ENCODE data around the gene NARS2. TPM values are rescaled to one million over a fixed set of nuclear protein-coding genes. Genes with fewer than 3 reads are reported as not detected.

NARS2 gene
- total RNA-seq, 1 donor, result 37.1 TPM

DNA sequence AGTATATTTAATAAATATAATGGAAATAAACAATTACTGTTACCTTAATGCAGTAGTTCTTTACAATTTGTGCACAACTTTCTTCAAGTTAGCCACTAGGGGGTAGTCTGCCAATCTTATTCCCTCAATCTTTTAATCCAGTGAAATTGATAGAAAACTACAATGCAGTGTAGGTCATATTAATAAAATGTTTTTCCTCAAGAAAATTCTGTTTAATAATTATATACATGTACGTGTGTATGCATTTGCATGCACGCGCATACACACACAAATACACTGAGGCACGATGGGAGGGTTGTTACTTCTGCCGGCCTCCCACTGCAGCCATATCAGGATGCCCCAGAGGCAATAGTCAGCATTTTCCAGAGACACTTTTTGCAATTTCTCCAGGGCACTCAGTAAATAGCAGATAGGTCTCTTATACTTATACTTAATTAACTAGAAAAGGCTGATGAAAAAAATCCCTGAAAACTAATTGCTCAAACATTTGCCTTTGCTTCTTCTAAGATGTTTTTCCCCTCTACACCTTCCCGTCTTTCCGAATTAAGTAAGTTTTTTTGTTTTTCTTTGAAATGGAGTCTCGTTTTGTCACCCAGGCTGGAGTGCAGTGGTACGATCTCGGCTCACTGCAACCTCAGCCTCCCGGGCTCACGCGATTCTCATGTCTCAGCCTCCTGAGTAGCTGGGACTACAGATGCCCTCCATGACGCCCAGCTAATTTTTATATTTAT, 160.2 kb downstream of the NARS2 start:
- TF ChIP-seq CTCF (IDR thresholded peaks at IDR 0.05; ENCODE audit: insufficient read depth, low read depth, low read length), result peak; percentile 58
- no peak overlapping the region for H3K4me3 ChIP-seq (ENCODE audit: low read depth, low read length)
- peak; percentile 33 for DNase-seq (ENCODE audit: low read depth)

DNA sequence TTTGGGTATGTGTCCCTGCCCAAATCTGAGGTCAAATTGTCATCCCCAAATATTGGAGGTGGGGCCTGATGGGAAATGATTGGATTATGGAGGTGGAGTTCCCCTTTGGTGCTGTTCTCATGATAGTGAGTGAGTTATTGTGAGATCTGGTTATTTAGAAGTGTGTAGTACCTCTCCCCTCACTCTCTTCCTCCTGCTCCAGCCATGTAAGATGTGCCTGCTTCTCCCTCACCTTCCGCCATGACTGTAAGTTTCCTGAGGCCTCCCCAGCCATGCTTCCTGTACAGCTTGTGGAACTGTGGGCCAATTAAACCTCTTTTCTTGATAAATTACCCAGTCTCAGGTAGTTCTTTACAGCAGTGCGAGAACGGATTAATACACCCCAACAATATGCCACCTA, 166.0 kb downstream of the NARS2 start:
- DNase-seq (ENCODE audit: low read depth), result no peak
- TF ChIP-seq CTCF (IDR thresholded peaks at IDR 0.05; ENCODE audit: insufficient read depth, low read depth, low read length), result no peak

GRCh38 chr11:78406568-78407196, 168.0 kb downstream of the NARS2 start:
- H3K4me3 ChIP-seq (ENCODE audit: low read depth, low read length), result no peak overlapping the region
- DNase-seq (ENCODE audit: low read depth), result no peak
- no peak for TF ChIP-seq CTCF (IDR thresholded peaks at IDR 0.05; ENCODE audit: insufficient read depth, low read depth, low read length)

More for the DNA sequence above, 166.0 kb downstream of the NARS2 start:
- no peak overlapping the region for H3K4me3 ChIP-seq (ENCODE audit: low read depth, low read length)

- no peak for DNase-seq (ENCODE audit: low read depth)
- TF ChIP-seq CTCF (IDR thresholded peaks at IDR 0.05; ENCODE audit: insufficient read depth, low read depth, low read length), result no peak
- no peak overlapping the region for H3K4me3 ChIP-seq (ENCODE audit: low read depth, low read length)
These were observed 168.9 kb downstream of the NARS2 start for GRCh38 chr11:78405805-78406204.

GRCh38 chr11:78403781-78404180, 170.9 kb downstream of the NARS2 start:
- no peak overlapping the region for H3K4me3 ChIP-seq (ENCODE audit: low read depth, low read length)
- no peak for TF ChIP-seq CTCF (IDR thresholded peaks at IDR 0.05; ENCODE audit: insufficient read depth, low read depth, low read length)
- no peak for DNase-seq (ENCODE audit: low read depth)

DNA sequence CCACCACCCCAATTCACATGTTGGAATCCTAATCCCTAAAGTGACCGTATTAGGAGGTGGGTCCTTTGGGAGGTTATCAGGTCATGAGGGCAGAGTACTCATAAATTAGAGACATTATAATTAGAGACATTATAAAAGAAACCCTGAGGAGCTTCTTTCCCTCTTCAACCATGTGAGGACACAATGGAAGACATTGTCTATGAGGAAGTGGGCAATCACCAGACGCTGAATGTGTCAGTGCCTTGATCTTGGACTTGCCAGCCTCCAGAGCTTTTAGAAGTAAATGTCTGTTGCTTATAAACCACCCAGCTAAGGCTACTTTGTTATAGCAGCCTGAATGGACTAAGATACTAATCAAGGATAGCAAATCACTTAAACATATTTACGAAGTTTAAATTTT, 171.8 kb downstream of the NARS2 start:
- H3K4me3 ChIP-seq (ENCODE audit: low read depth, low read length), result no peak overlapping the region
- DNase-seq (ENCODE audit: low read depth), result no peak
- no peak for TF ChIP-seq CTCF (IDR thresholded peaks at IDR 0.05; ENCODE audit: insufficient read depth, low read depth, low read length)
